ENCODE data around the gene SRRM1. TPM values are rescaled to one million over a fixed set of nuclear protein-coding genes. Genes with fewer than 3 reads are reported as not detected.
A peak's percentile ranks its signal among the peaks of the same experiment; 100 is the strongest.

The SRRM1 gene
- polyA plus RNA-seq, 3 donors, result 55.9 to 106 (median 75.9) TPM

- H3K27me3 Mint-ChIP-seq (ENCODE audit: low read depth in 3 of 3), result peaks cover 0 to 1% (median 0%) of the 10 kb centered on the region in 3 donors
- intact Hi-C loops (cut with micrococcal nuclease), result no loop called here
- TF ChIP-seq CTCF (IDR thresholded peaks at IDR 0.05), result no peak
- Histone ChIP-seq H3K27ac (ENCODE audit: low read depth in 1 of 2, low read length in 2 of 2) (no peak overlapping the region), H3K4me1 (ENCODE audit: control insufficient read depth in 1 of 2, insufficient read depth in 2 of 2, low read length in 2 of 2) (peaks cover 35 to 39% of the 10 kb centered on the region in 2 donors), H2AFZ (ENCODE audit: insufficient read depth, low read depth, low read length, poor library complexity, severe bottlenecking) (no peak overlapping the region), H4K20me1 (ENCODE audit: insufficient read depth, low read length) (no peaks in the 10 kb centered on the region), H3K36me3 (replicated peaks in 1 of 2; ENCODE audit: control insufficient read depth in 1 of 2, insufficient read depth in 2 of 2, low read length in 2 of 2) (no peaks in the 10 kb centered on the region), H3K9ac (ENCODE audit: insufficient read depth, low read length, poor library complexity, severe bottlenecking) (no peak overlapping the region), H3K4me3 (replicated peaks in 1 of 3; ENCODE audit: low read depth in 2 of 3, low read length in 3 of 3) (no peak overlapping the region), H3K4me2 (replicated peaks; ENCODE audit: extremely low read depth, low read length, poor library complexity, severe bottlenecking) (no peak overlapping the region), H3K79me2 (ENCODE audit: insufficient read depth, low read length) (no peaks in the 10 kb centered on the region), H3K27me3 (ENCODE audit: control insufficient read depth in 2 of 2, insufficient read depth in 2 of 2, low read length in 2 of 2) (no peaks in the 10 kb centered on the region), H3K9me3 (replicated peaks in 1 of 2; ENCODE audit: control insufficient read depth in 1 of 2, insufficient read depth in 1 of 2, low read length in 2 of 2) (no peaks in the 10 kb centered on the region)
- no peaks in the 10 kb centered on the region for H3K36me3 Mint-ChIP-seq
- no peak for DNase-seq
- H3K9me3 Mint-ChIP-seq, result no peaks in the 10 kb centered on the region
- H3K4me3 Mint-ChIP-seq, result no peak overlapping the region
- H3K4me1 Mint-ChIP-seq, result peaks cover 35% of the 10 kb centered on the region
- no peak overlapping the region for H3K27ac Mint-ChIP-seq
- 94% methylated on average over 3 of the region's 4 CpGs for WGBS (ENCODE audit: insufficient coverage)
These were observed 70.1 kb downstream of the SRRM1 start for GRCh38 chr1:24713176-24713575.

- no peaks in the 10 kb centered on the region for H3K79me2 ChIP-seq (ENCODE audit: insufficient read depth, low read length)
- H2AFZ ChIP-seq (ENCODE audit: insufficient read depth, low read depth, low read length, poor library complexity, severe bottlenecking), result no peak overlapping the region
- Mint-ChIP-seq H3K27ac (peak overlapping the region in 2 of 7 donors; percentile 11 to 63), H3K27me3 (ENCODE audit: low read depth in 3 of 3) (peaks cover 0 to 4% (median 0%) of the 10 kb centered on the region in 3 donors), H3K4me1 (peaks cover 39% of the 10 kb centered on the region), H3K4me3 (no peak overlapping the region), H3K9me3 (no peaks in the 10 kb centered on the region), H3K36me3 (no peaks in the 10 kb centered on the region)
- H3K27ac ChIP-seq (ENCODE audit: low read depth in 1 of 2, low read length in 2 of 2), result no peak overlapping the region
- no peak overlapping the region for H3K4me3 ChIP-seq (replicated peaks in 1 of 3; ENCODE audit: low read depth in 2 of 3, low read length in 3 of 3)
- H3K9ac ChIP-seq (ENCODE audit: insufficient read depth, low read length, poor library complexity, severe bottlenecking), result no peak overlapping the region
- no peaks in the 10 kb centered on the region for H3K36me3 ChIP-seq (replicated peaks in 1 of 2; ENCODE audit: control insufficient read depth in 1 of 2, insufficient read depth in 2 of 2, low read length in 2 of 2)
- no peak for TF ChIP-seq CTCF (IDR thresholded peaks at IDR 0.05)
- H3K4me1 ChIP-seq (ENCODE audit: control insufficient read depth in 1 of 2, insufficient read depth in 2 of 2, low read length in 2 of 2), result peaks cover 37 to 39% of the 10 kb centered on the region in 2 donors
- no peaks in the 10 kb centered on the region for H3K9me3 ChIP-seq (replicated peaks in 1 of 2; ENCODE audit: control insufficient read depth in 1 of 2, insufficient read depth in 1 of 2, low read length in 2 of 2)
- H4K20me1 ChIP-seq (ENCODE audit: insufficient read depth, low read length), result no peaks in the 10 kb centered on the region
- intact Hi-C loops (cut with micrococcal nuclease), result no loop called here
- 67% methylated on average over 2 of the region's 5 CpGs for WGBS (ENCODE audit: insufficient coverage)
- no peak for DNase-seq
- no peak overlapping the region for H3K4me2 ChIP-seq (replicated peaks; ENCODE audit: extremely low read depth, low read length, poor library complexity, severe bottlenecking)
- H3K27me3 ChIP-seq (ENCODE audit: control insufficient read depth in 2 of 2, insufficient read depth in 2 of 2, low read length in 2 of 2), result no peaks in the 10 kb centered on the region
These were observed 70.6 kb downstream of the SRRM1 start for GRCh38 chr1:24713736-24714135.
